ENCODE data around the gene APOO.

DNA sequence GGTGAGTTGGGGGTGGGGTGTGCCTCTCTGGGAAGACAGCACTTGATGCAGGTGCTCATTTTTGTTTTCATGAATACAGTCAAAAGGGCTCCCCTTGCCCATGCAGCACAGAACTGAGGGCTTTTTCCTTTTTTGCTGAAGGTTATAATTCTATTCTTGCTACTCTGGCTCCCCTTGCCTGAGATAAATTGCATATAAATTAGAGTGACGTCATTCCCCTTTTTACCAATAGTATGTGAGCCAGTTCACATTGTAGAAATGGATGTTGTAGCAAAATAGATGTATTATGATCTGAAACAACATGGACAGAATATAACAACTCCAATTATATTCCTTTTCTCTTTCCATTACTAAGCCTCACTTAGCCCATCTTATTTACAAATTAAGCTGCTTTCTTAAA, 28.4 kb upstream of the APOO start:
- TF ChIP-seq POLR2A (IDR thresholded peaks at IDR 0.05) = no peak
- TF ChIP-seq, protein P1, sequence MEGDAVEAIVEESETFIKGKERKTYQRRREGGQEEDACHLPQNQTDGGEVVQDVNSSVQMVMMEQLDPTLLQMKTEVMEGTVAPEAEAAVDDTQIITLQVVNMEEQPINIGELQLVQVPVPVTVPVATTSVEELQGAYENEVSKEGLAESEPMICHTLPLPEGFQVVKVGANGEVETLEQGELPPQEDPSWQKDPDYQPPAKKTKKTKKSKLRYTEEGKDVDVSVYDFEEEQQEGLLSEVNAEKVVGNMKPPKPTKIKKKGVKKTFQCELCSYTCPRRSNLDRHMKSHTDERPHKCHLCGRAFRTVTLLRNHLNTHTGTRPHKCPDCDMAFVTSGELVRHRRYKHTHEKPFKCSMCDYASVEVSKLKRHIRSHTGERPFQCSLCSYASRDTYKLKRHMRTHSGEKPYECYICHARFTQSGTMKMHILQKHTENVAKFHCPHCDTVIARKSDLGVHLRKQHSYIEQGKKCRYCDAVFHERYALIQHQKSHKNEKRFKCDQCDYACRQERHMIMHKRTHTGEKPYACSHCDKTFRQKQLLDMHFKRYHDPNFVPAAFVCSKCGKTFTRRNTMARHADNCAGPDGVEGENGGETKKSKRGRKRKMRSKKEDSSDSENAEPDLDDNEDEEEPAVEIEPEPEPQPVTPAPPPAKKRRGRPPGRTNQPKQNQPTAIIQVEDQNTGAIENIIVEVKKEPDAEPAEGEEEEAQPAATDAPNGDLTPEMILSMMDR (IDR thresholded peaks at IDR 0.05) = no peak
